ENCODE results near the gene USHBP1. TPM values are rescaled to one million over a fixed set of nuclear protein-coding genes. Genes with fewer than 3 reads are reported as not detected.

USHBP1 gene
- total and polyA plus RNA-seq, 2 experiments from 2014 or later: 4.0 to 5.6 TPM

- TF ChIP-seq, protein P1, sequence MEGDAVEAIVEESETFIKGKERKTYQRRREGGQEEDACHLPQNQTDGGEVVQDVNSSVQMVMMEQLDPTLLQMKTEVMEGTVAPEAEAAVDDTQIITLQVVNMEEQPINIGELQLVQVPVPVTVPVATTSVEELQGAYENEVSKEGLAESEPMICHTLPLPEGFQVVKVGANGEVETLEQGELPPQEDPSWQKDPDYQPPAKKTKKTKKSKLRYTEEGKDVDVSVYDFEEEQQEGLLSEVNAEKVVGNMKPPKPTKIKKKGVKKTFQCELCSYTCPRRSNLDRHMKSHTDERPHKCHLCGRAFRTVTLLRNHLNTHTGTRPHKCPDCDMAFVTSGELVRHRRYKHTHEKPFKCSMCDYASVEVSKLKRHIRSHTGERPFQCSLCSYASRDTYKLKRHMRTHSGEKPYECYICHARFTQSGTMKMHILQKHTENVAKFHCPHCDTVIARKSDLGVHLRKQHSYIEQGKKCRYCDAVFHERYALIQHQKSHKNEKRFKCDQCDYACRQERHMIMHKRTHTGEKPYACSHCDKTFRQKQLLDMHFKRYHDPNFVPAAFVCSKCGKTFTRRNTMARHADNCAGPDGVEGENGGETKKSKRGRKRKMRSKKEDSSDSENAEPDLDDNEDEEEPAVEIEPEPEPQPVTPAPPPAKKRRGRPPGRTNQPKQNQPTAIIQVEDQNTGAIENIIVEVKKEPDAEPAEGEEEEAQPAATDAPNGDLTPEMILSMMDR (conservative IDR thresholded peaks at IDR 0.05; ENCODE audit: low read depth in 2 of 2): no peak
- no peak for TF ChIP-seq POLR2AphosphoS5 (IDR thresholded peaks at IDR 0.05; ENCODE audit: low read depth)
- TF ChIP-seq, protein P2, sequence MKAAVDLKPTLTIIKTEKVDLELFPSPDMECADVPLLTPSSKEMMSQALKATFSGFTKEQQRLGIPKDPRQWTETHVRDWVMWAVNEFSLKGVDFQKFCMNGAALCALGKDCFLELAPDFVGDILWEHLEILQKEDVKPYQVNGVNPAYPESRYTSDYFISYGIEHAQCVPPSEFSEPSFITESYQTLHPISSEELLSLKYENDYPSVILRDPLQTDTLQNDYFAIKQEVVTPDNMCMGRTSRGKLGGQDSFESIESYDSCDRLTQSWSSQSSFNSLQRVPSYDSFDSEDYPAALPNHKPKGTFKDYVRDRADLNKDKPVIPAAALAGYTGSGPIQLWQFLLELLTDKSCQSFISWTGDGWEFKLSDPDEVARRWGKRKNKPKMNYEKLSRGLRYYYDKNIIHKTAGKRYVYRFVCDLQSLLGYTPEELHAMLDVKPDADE (IDR thresholded peaks at IDR 0.05): no peak
- TF ChIP-seq NANOG (IDR thresholded peaks at IDR 0.05; ENCODE audit: borderline replicate concordance): no peak
These were observed 2.0 kb upstream of the USHBP1 start (continued) for GRCh38 chr19:17266589-17266974.

DNA sequence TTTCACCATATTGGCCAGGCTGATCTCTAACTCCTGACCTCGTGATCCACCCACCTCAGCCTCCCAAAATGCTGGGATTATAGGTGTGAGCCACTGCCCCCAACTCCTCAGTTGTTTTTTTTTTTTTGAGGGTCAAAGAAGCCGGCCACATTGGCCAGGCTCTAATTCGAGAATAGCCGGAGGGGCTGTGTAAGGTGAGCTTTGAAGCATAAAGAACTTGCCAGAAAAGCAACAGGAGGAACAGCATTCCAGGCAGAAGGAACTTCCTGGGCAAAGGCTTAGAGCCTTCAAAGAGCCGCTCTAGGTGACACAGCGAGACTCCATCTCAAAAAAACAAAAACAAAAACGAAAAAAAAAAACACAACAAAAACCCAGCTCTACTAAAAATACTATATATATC is 1.5 kb upstream of the USHBP1 start:
- ATAC-seq: no peak
- TF ChIP-seq STAT1 (IDR thresholded peaks at IDR 0.05; ENCODE audit: unreplicated experiment) (no peak), CREB1 (CRISPR knock-in tag; IDR thresholded peaks at IDR 0.05; ENCODE audit: low read depth) (no peak), JUNB (IDR thresholded peaks at IDR 0.05; ENCODE audit: unreplicated experiment) (no peak), POLR2AphosphoS5 (IDR thresholded peaks at IDR 0.05; ENCODE audit: low read depth) (no peak), ZNF331 (CRISPR knock-in tag; IDR thresholded peaks at IDR 0.05; ENCODE audit: low read depth) (no peak), EZH2 (IDR thresholded peaks at IDR 0.05; ENCODE audit: low read depth, unreplicated experiment) (no peak), EZH2phosphoT487 (IDR thresholded peaks at IDR 0.05; ENCODE audit: unreplicated experiment) (no peak), ZNF114 (CRISPR knock-in tag; IDR thresholded peaks at IDR 0.05) (no peak)
- TF ChIP-seq, protein P3, sequence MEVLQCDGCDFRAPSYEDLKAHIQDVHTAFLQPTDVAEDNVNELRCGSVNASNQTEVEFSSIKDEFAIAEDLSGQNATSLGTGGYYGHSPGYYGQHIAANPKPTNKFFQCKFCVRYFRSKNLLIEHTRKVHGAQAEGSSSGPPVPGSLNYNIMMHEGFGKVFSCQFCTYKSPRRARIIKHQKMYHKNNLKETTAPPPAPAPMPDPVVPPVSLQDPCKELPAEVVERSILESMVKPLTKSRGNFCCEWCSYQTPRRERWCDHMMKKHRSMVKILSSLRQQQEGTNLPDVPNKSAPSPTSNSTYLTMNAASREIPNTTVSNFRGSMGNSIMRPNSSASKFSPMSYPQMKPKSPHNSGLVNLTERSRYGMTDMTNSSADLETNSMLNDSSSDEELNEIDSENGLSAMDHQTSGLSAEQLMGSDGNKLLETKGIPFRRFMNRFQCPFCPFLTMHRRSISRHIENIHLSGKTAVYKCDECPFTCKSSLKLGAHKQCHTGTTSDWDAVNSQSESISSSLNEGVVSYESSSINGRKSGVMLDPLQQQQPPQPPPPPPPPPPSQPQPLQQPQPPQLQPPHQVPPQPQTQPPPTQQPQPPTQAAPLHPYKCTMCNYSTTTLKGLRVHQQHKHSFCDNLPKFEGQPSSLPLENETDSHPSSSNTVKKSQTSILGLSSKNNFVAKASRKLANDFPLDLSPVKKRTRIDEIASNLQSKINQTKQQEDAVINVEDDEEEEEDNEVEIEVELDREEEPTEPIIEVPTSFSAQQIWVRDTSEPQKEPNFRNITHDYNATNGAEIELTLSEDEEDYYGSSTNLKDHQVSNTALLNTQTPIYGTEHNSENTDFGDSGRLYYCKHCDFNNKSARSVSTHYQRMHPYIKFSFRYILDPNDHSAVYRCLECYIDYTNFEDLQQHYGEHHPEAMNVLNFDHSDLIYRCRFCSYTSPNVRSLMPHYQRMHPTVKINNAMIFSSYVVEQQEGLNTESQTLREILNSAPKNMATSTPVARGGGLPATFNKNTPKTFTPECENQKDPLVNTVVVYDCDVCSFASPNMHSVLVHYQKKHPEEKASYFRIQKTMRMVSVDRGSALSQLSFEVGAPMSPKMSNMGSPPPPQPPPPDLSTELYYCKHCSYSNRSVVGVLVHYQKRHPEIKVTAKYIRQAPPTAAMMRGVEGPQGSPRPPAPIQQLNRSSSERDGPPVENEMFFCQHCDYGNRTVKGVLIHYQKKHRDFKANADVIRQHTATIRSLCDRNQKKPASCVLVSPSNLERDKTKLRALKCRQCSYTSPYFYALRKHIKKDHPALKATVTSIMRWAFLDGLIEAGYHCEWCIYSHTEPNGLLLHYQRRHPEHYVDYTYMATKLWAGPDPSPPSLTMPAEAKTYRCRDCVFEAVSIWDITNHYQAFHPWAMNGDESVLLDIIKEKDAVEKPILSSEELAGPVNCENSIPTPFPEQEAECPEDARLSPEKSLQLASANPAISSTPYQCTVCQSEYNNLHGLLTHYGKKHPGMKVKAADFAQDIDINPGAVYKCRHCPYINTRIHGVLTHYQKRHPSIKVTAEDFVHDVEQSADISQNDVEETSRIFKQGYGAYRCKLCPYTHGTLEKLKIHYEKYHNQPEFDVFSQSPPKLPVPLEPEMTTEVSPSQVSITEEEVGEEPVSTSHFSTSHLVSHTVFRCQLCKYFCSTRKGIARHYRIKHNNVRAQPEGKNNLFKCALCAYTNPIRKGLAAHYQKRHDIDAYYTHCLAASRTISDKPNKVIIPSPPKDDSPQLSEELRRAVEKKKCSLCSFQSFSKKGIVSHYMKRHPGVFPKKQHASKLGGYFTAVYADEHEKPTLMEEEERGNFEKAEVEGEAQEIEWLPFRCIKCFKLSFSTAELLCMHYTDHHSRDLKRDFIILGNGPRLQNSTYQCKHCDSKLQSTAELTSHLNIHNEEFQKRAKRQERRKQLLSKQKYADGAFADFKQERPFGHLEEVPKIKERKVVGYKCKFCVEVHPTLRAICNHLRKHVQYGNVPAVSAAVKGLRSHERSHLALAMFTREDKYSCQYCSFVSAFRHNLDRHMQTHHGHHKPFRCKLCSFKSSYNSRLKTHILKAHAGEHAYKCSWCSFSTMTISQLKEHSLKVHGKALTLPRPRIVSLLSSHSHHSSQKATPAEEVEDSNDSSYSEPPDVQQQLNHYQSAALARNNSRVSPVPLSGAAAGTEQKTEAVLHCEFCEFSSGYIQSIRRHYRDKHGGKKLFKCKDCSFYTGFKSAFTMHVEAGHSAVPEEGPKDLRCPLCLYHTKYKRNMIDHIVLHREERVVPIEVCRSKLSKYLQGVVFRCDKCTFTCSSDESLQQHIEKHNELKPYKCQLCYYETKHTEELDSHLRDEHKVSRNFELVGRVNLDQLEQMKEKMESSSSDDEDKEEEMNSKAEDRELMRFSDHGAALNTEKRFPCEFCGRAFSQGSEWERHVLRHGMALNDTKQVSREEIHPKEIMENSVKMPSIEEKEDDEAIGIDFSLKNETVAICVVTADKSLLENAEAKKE (CRISPR knock-in tag; IDR thresholded peaks at IDR 0.05): no peak
- TF ChIP-seq, protein P2 (IDR thresholded peaks at IDR 0.05): no peak

More for the DNA sequence above, 1.5 kb upstream of the USHBP1 start:
- H3K4me3 Mint-ChIP-seq: no peak overlapping the region
- peak overlapping the region; percentile 90 for H3K27ac ChIP-seq (ENCODE audit: low read depth)
- H3K27me3 Mint-ChIP-seq (ENCODE audit: insufficient read depth, low read depth, poor library complexity): peaks cover 23% of the 10 kb centered on the region
- 0 out of 2 replicates have a peak, but pooled peaks cover 5% of the 10 kb centered on the region for H3K4me1 ChIP-seq (ENCODE audit: insufficient read depth)
- H3F3A ChIP-seq (replicated peaks; ENCODE audit: low read depth): peaks cover 2% of the 10 kb centered on the region; the same call in 1 of the 2 replicates
- no peaks in the 10 kb centered on the region for H4K20me1 ChIP-seq (replicated peaks; ENCODE audit: insufficient read depth)
- H3K79me2 ChIP-seq (replicated peaks; ENCODE audit: insufficient read depth): peaks cover 12% of the 10 kb centered on the region; the same call in 1 of the 2 replicates
- H3K9me2 ChIP-seq (ENCODE audit: insufficient read depth): no peaks in the 10 kb centered on the region
- H3K27ac Mint-ChIP-seq: no peak overlapping the region
- peaks cover 21% of the 10 kb centered on the region for H3K4me1 Mint-ChIP-seq
- peaks cover 6% of the 10 kb centered on the region; the same call in 2 of the 3 replicates for H3K9me3 Mint-ChIP-seq
- H3K4me2 ChIP-seq: no peak overlapping the region
- H3K36me3 ChIP-seq (ENCODE audit: insufficient read depth): peaks cover 4% of the 10 kb centered on the region; the same call in 1 of the 2 replicates
- no peak overlapping the region for H3K4me3 ChIP-seq
- H2AFZ ChIP-seq: no peak overlapping the region
- H3K36me3 Mint-ChIP-seq (ENCODE audit: low read depth): peaks cover 26% of the 10 kb centered on the region
- no peaks in the 10 kb centered on the region for H3K27me3 ChIP-seq (ENCODE audit: insufficient read depth)
- DNase-seq (ENCODE audit: low spot score): no peak

Data from GM23338 (cell line).